ENCODE data around the gene ZNF827. TPM values are rescaled to one million over a fixed set of nuclear protein-coding genes. Genes with fewer than 3 reads are reported as not detected.

ZNF827 gene
- polyA plus RNA-seq, 1 donor from 2014 or later: 6.5 TPM

DNA sequence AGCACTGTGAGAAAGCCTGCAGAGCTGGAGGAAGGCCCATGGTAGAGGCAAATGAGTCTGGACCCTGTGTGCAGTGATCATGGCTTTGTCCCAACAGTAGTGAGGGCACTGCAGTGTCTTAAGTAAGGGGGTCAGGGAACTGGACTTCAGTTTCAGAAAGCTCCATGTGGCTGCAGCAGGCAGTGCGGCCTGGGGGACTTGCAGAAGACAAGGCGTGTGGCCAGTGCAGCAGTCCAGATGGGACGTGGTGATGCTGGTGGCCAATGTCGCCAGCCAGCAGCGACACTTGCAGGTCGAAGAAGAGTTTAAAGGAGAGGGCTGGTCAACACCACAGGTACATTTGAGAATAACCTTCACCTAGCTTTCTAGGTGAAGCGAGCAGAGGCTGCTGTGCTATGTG, 113.4 kb downstream of the ZNF827 start:
- no peaks in the 10 kb centered on the region for H3K27me3 Mint-ChIP-seq
- H3K27ac Mint-ChIP-seq: no peak overlapping the region
- no peaks in the 10 kb centered on the region for H3K9me3 Mint-ChIP-seq
- no peak overlapping the region for H3K4me3 Mint-ChIP-seq
- peaks cover 11 to 22% (median 12%) of the 10 kb centered on the region in 3 donors for H3K4me1 Mint-ChIP-seq
- peaks cover 17% of the 10 kb centered on the region for H3K36me3 Mint-ChIP-seq

DNA sequence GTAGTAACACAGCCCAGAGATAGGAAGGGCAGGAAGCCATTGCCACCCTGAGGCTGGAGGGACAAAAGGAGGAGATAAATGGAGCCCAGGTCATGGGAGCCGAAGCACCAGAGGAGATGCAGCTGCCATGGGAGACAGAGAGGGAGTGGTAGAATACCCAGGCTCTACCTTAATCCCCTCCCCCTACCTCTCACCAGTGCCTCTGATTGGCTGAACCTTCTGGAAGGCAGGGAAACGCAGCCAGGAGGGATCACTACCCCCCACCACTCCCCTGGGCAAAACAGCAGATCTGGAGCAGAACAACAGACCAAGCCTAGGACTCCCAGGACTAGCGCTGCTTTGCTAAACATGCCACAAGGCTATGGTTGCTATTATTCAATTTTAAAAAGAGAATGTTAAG, 114.2 kb downstream of the ZNF827 start:
- Mint-ChIP-seq H3K36me3 (peaks cover 19% of the 10 kb centered on the region), H3K27ac (no peak overlapping the region), H3K4me3 (no peak overlapping the region), H3K27me3 (no peaks in the 10 kb centered on the region), H3K4me1 (peaks cover 3 to 14% (median 7%) of the 10 kb centered on the region in 3 donors), H3K9me3 (no peaks in the 10 kb centered on the region)

DNA sequence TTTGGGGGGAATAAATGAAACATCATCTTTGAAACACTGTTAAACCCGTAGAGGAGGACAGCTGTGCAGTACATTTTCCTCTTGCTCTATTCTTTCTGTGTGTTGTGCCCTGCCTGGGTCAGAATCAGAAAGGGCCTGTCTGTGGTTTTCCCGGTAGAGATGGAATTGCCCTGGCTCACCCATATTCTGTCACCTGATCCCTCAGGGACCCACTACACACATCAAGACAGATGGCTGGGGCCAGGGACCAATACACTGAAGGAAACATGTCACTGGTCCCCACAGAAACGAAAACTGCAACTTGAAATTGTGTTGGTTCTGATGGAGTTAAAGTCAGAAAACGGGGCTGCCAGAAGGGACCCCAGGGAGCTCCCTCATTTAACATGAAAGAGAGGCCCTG, 114.9 kb downstream of the ZNF827 start:
- no peak overlapping the region for H3K27ac Mint-ChIP-seq
- H3K9me3 Mint-ChIP-seq: no peaks in the 10 kb centered on the region
- H3K4me1 Mint-ChIP-seq: peaks cover 0 to 7% (median 2%) of the 10 kb centered on the region in 3 donors
- no peaks in the 10 kb centered on the region for H3K27me3 Mint-ChIP-seq
- H3K36me3 Mint-ChIP-seq: peaks cover 19% of the 10 kb centered on the region
- H3K4me3 Mint-ChIP-seq: no peak overlapping the region

DNA sequence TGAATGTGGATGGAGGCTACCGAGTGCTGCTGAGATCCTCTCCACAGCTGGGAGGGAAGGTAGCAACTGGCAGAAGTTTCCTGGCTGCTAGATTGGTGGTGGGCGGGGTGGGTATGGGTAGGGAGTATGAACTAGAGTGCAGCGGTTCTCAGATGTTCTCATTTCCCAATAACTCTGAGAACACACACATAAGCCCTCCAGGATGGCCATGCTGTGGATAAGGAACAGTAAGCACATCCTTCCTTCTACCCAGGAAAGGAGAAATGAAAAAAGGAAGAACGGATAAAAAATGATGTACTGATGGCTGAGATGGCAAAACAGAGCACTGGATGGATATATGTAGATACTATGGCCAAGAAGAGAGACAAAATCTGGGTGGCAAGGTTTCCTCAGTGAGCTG, 116.0 kb downstream of the ZNF827 start:
- H3K9me3 Mint-ChIP-seq: no peaks in the 10 kb centered on the region
- H3K27me3 Mint-ChIP-seq: no peaks in the 10 kb centered on the region
- H3K4me3 Mint-ChIP-seq: no peak overlapping the region
- peaks cover 0 to 10% (median 2%) of the 10 kb centered on the region in 3 donors for H3K4me1 Mint-ChIP-seq
- peaks cover 19% of the 10 kb centered on the region for H3K36me3 Mint-ChIP-seq
- H3K27ac Mint-ChIP-seq: no peak overlapping the region

DNA sequence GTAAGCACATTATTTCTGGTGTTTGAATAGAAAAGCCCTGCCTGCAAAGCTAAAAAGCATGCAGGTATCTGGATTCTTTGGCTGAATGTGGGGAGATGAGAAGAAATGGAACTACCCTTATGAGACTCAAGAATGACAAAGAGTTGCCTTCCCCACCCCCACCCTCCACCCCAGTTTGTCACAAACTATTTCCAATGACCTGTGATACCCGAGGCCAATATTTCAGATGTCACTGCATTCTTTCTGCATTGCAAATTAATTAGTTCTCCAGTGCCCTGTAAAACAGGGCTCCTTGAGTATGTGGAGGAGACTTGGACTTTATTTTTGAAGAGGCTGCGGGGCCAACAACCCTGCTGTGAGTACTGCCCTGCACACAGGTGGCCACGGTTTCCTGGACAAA, 116.4 kb downstream of the ZNF827 start:
- no peaks in the 10 kb centered on the region for H3K27me3 Mint-ChIP-seq
- no peak overlapping the region for H3K27ac Mint-ChIP-seq
- no peaks in the 10 kb centered on the region for H3K9me3 Mint-ChIP-seq
- no peak overlapping the region for H3K4me3 Mint-ChIP-seq
- peaks cover 18% of the 10 kb centered on the region for H3K36me3 Mint-ChIP-seq
- peaks cover 0 to 10% (median 2%) of the 10 kb centered on the region in 3 donors for H3K4me1 Mint-ChIP-seq

DNA sequence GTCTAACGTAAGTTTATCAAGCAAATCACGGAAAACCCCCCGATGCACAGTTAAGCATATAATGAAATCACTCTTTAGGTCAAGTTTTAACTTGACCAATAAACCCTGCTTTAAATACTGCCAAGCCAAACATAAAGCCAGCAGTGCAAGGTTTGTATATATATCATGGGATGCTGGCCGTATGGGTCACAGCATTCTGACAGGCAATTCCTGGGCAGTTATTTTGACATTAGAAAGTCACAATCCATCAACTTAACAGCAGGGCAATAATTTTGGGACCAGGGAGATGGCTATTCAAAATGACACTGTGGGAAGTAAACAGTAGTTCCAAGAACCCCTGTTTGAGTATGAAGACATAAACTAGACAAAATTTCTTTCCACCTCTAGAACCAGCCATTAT, 116.9 kb downstream of the ZNF827 start:
- H3K9me3 Mint-ChIP-seq: no peaks in the 10 kb centered on the region
- H3K27ac Mint-ChIP-seq: no peak overlapping the region
- H3K4me1 Mint-ChIP-seq: peaks cover 0 to 10% (median 2%) of the 10 kb centered on the region in 3 donors
- no peak overlapping the region for H3K4me3 Mint-ChIP-seq
- H3K27me3 Mint-ChIP-seq: no peaks in the 10 kb centered on the region
- H3K36me3 Mint-ChIP-seq: peaks cover 15% of the 10 kb centered on the region

DNA sequence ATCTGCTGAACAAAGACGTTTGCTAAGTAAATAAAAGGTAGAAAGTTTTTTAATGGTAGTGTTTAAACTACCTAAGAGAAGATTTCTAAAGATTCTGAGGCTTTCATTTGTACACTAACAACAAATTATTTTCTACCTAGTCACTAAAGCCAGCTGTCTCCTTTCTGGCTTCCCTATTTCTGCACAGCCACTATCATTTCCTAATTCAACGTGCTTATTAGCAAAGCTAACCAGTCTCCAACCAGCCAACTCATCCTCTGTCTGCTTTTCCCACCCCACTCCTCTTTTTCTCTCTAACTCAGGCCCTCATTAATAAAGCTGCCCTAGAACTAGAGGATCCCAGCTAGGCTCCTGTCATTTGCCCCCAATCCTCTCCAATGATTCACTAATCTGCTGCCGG, 118.2 kb downstream of the ZNF827 start:
- Mint-ChIP-seq H3K27me3 (no peaks in the 10 kb centered on the region), H3K27ac (peak overlapping the region in 1 of 3 donors; percentile 82), H3K36me3 (peaks cover 17% of the 10 kb centered on the region), H3K4me3 (no peak overlapping the region), H3K9me3 (no peaks in the 10 kb centered on the region), H3K4me1 (peaks cover 1 to 10% (median 2%) of the 10 kb centered on the region in 3 donors)

DNA sequence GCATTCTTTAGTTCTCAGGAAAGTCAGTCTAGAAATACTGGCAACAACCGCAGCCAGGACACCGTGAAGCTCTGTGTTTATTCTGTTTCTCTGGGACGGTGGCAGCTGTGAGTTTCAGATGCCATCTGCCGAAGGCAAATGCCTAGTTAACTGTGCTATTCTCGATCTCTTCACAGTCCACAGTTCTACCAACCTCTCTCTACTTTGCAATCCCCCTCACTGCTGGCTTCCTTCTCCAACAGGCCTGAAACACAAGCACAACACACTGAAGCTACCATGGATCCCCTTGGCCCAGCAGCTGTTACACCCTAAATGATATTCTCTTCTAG, 118.8 kb downstream of the ZNF827 start:
- Mint-ChIP-seq H3K27ac (peak overlapping the region in 1 of 3 donors; percentile 49), H3K36me3 (peaks cover 18% of the 10 kb centered on the region), H3K9me3 (no peaks in the 10 kb centered on the region), H3K4me1 (peaks cover 1 to 10% (median 2%) of the 10 kb centered on the region in 3 donors), H3K27me3 (no peaks in the 10 kb centered on the region), H3K4me3 (no peak overlapping the region)

DNA sequence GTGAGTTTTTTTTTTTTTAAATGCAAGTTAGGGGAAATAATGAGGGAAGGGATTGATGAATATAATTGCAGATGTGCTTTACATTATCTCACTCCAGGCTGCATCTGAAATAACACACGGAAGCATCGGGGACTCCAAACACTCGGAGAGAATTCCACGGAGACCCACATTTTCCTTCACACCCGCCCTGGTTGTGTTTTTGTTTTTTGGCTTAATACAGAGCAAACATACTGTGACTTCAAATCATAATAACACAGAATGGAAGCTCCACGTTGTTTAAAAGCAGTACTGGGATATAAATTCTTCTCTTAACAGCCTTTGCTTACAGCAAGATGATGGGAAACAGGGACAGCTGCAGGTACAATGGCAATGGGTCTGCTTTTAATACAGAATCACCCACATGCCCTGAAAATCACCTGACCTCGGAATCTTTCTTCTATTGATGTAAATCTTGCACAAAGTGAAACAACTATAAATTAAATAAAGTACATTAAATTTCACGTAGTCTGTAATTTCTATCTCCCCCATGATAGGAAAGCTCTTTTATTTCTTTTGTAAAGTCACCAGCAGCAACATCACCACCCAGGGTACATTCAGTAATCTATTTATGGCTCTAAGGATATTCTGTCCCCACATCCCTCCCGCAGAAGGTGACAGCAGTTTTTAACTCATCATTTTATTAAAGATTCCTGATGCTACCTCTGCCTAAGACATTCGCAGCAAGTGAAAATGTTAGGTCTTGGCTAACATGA, 119.3 kb downstream of the ZNF827 start:
- Mint-ChIP-seq H3K27me3 (no peaks in the 10 kb centered on the region), H3K9me3 (no peaks in the 10 kb centered on the region), H3K36me3 (peaks cover 21% of the 10 kb centered on the region), H3K4me3 (no peak overlapping the region), H3K27ac (no peak overlapping the region), H3K4me1 (peaks cover 1 to 10% (median 2%) of the 10 kb centered on the region in 3 donors)

DNA sequence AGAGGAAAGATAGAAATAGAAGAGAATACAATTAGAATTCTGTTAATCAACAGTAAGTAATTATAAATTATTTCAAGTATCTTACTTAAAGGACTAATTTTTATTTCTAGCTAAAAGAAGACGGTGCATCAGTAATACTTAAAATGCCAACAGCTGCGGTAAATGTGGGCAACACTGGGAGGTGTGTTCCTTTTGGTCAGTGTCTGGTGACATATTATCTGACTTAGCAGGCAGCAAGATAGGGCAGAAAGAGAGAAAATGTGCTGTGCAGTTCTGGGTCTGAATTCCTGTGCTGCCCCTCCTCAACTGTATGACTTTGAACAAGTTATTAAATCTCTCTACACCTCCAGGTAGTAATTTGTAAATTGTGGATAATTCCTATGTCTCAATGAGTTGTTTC, 120.6 kb downstream of the ZNF827 start:
- H3K4me3 Mint-ChIP-seq: no peak overlapping the region
- no peak overlapping the region for H3K27ac Mint-ChIP-seq
- H3K36me3 Mint-ChIP-seq: peaks cover 26% of the 10 kb centered on the region
- peaks cover 0 to 2% (median under 1%) of the 10 kb centered on the region in 3 donors for H3K9me3 Mint-ChIP-seq
- no peaks in the 10 kb centered on the region for H3K27me3 Mint-ChIP-seq
- H3K4me1 Mint-ChIP-seq: peaks cover 1 to 10% (median 2%) of the 10 kb centered on the region in 3 donors

DNA sequence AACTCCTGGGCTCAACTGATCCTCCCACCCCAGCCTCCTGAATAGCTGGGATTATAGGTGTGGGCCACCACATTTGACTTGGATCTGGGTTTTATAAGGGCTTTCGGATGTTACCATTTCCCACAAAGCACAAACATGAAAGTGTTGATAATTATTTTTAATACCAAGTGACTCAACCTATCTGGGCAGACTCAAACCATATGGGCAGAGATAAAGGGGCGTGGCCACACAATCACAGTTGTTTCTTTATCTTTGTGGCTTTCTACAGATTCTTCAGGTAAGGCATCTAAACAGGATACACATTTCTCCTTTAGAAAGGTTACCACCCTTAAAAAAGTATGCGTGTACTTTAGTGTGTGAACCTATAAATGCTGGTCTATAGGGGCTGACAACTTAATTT, 122.5 kb downstream of the ZNF827 start:
- Mint-ChIP-seq H3K36me3 (peaks cover 30% of the 10 kb centered on the region), H3K9me3 (peaks cover 0 to 4% (median 2%) of the 10 kb centered on the region in 3 donors), H3K27ac (no peak overlapping the region), H3K4me3 (no peak overlapping the region), H3K4me1 (peaks cover 1 to 10% (median 2%) of the 10 kb centered on the region in 3 donors), H3K27me3 (no peaks in the 10 kb centered on the region)

DNA sequence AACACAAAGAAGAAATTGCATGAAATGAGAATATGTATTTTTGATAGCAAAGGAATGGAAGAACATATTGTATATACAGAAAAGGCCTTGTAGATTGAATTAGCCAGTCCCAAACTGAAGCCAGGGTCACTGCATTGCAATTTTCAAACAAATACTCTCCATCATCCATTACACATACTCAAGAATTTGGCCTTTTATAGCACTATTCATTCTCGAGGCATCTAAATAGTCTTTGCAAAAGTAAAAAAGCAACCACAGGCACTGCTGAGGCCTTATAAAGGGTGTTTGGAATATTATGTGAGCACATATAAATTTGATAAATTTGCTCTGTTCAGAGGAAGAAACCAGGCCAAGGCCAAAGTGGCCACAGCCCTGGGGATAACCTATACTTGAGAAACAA, 123.0 kb downstream of the ZNF827 start:
- peaks cover 29% of the 10 kb centered on the region for H3K36me3 Mint-ChIP-seq

DNA sequence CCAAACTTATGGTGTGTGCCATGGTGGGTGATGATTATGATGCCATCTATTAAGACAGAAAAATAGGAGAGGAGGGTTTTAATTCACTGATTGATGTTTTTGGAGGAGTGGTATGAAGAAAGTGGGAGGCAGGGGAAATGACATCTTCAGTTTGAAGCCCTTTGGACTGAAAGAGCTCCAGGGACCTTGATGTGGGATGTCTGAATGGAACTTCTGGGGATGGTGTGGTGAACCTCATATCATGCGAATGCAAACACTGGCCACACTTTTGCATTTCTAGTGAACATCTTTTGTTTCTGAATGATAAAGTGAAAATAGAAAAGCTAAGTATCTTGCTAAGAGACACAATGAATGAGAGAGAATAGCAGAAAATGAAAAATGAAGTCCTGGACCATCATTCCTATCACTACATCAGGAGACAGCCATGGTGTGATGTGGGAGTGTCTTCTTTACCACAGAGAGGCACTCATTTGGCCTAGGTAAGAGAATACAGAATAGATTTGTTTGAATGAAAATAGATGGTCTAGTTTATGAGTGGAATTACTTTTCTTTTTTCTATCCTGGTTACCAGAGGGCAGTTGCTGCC, 123.5 kb downstream of the ZNF827 start:
- no peak overlapping the region for H3K4me3 Mint-ChIP-seq
- H3K4me1 Mint-ChIP-seq: peaks cover 1 to 6% (median 2%) of the 10 kb centered on the region in 3 donors
- peak overlapping the region in 1 of 3 donors; percentile 50 for H3K27ac Mint-ChIP-seq
- peaks cover 32% of the 10 kb centered on the region for H3K36me3 Mint-ChIP-seq
- no peaks in the 10 kb centered on the region for H3K27me3 Mint-ChIP-seq
- H3K9me3 Mint-ChIP-seq: peaks cover 4 to 6% (median 5%) of the 10 kb centered on the region in 3 donors

More for the DNA sequence above, 123.0 kb downstream of the ZNF827 start:
- H3K27me3 Mint-ChIP-seq: no peaks in the 10 kb centered on the region
- H3K4me1 Mint-ChIP-seq: peaks cover 1 to 9% (median 2%) of the 10 kb centered on the region in 3 donors
- no peak overlapping the region for H3K4me3 Mint-ChIP-seq
- peaks cover 0 to 4% (median 3%) of the 10 kb centered on the region in 3 donors for H3K9me3 Mint-ChIP-seq
- H3K27ac Mint-ChIP-seq: no peak overlapping the region

DNA sequence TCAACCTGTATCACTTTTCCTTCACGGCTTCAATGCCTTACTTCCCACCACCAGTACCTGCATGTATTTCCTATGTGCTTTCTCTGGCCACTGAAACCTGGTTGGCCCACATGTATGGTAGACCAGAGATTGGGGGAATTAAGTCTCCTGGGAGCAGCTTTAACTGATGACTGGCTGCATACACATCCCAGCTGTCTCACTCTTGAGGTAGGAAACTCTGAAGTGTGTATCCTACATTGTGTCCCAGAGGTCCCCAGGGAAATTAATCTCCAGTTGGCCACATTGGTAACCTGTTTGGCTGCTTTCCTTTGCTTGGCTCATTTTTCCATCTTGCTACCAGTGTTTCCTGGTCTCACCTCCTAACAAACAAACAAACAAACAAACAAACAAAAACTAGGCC, 124.4 kb downstream of the ZNF827 start:
- H3K36me3 Mint-ChIP-seq: peaks cover 33% of the 10 kb centered on the region
- H3K4me3 Mint-ChIP-seq: no peak overlapping the region
- no peaks in the 10 kb centered on the region for H3K27me3 Mint-ChIP-seq
- H3K4me1 Mint-ChIP-seq: peaks cover 1 to 6% (median 2%) of the 10 kb centered on the region in 3 donors
- peaks cover 5 to 12% (median 6%) of the 10 kb centered on the region in 3 donors for H3K9me3 Mint-ChIP-seq
- H3K27ac Mint-ChIP-seq: peak overlapping the region in 1 of 3 donors; percentile 16

DNA sequence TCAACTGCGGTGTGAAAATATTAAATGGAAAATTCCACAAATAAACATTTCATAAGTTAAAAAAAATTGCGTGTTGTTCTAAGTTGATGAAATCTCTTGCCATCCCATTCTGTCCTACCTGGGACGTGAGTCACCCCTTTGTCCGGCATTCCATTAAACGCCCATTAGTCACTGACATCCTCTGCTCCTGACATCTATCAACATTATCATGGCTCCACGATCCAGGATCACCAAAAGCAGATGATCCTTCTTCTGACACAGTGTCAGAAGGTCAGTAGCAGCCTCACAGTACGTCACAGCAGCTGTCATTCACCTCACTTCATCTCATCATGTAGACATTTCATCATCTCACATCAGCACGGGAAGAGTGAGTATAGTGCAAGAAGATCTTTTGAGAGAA, 125.7 kb downstream of the ZNF827 start:
- Mint-ChIP-seq H3K27ac (peak overlapping the region in 1 of 3 donors; percentile 74), H3K9me3 (peaks cover 5 to 12% (median 6%) of the 10 kb centered on the region in 3 donors), H3K36me3 (peaks cover 34% of the 10 kb centered on the region), H3K27me3 (no peaks in the 10 kb centered on the region), H3K4me1 (peaks cover 0 to 14% (median 10%) of the 10 kb centered on the region in 3 donors), H3K4me3 (no peak overlapping the region)
